Bronchial epithelial cell (primary cell): ENCODE results near the gene CDK5R1. TPM values are rescaled to one million over a fixed set of nuclear protein-coding genes. Genes with fewer than 3 reads are reported as not detected.
A peak's percentile ranks its signal among the peaks of the same experiment; 100 is the strongest.

ENCODE experiments used
- DNase-seq: peaks from one replicate; pipeline ENCODE4 v3.0.0-alpha.2; 2010; ENCODE audit warnings: low read depth
- FAIRE-seq: peaks from 2 replicates; lab custom pipeline; 2011; peaks lifted over from hg19 to GRCh38; lab: Jason Lieb, UNC
- H3K27me3 ChIP-seq: 2 replicates; pipeline ENCODE4 v1.5.1; 2011; ENCODE audit warnings: low read length; ENCODE audit not compliant: control insufficient read depth, insufficient read depth
- H3K36me3 ChIP-seq: 2 replicates; pipeline ENCODE4 v1.5.1; 2011; ENCODE audit warnings: low read length; ENCODE audit not compliant: control insufficient read depth, insufficient read depth
- H3K4me3 ChIP-seq: 2 replicates; pipeline ENCODE4 v1.5.1; 2011; ENCODE audit warnings: mild to moderate bottlenecking, low read depth, low read length, control low read depth
- total RNA-seq: library from RNA; depleted of rRNA; stranded (reverse); fragments of >200 nt; gene quantifications from 2 replicates; pipeline ENCODE4 v1.2.1, GENCODE V29; 2014
- TF ChIP-seq, protein P1 (sequence below): IDR thresholded peaks from 2 replicates; pipeline ENCODE4 v1.5.1; 2011; ENCODE audit warnings: mild to moderate bottlenecking, moderate library complexity, low read length, control low read depth, inconsistent platforms; ENCODE audit not compliant: insufficient read depth, severe bottlenecking

The CDK5R1 gene
- total RNA-seq, 1 donor from 2014 or later, result 2.9 TPM

DNA sequence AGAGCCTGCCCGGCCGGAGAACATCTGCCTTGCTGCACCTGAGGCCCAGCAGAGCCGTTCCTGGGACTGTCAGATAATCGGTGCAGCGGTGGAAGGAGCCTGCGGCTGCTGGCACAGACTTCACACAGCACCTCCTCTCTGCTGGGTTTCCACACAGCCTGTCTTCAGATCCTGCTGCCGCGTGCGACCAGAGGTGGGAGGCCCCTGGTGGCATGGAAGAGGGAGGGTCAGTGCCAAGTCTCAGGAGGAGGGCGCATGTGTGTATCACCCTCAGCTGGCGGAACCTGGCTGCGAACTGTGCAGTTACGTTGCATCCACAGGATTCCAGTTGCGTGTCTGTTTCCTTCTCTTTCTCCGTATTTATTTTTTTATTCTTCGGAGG lies 3.3 kb downstream of the CDK5R1 start:
- no peak for FAIRE-seq
- DNase-seq, result no peak
- TF ChIP-seq, protein P1, sequence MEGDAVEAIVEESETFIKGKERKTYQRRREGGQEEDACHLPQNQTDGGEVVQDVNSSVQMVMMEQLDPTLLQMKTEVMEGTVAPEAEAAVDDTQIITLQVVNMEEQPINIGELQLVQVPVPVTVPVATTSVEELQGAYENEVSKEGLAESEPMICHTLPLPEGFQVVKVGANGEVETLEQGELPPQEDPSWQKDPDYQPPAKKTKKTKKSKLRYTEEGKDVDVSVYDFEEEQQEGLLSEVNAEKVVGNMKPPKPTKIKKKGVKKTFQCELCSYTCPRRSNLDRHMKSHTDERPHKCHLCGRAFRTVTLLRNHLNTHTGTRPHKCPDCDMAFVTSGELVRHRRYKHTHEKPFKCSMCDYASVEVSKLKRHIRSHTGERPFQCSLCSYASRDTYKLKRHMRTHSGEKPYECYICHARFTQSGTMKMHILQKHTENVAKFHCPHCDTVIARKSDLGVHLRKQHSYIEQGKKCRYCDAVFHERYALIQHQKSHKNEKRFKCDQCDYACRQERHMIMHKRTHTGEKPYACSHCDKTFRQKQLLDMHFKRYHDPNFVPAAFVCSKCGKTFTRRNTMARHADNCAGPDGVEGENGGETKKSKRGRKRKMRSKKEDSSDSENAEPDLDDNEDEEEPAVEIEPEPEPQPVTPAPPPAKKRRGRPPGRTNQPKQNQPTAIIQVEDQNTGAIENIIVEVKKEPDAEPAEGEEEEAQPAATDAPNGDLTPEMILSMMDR, result no peak
- peaks cover 12% of the 10 kb centered on the region for H3K36me3 ChIP-seq
- no peaks in the 10 kb centered on the region for H3K27me3 ChIP-seq
- no peak overlapping the region for H3K4me3 ChIP-seq

- H3K4me3 ChIP-seq, result no peak overlapping the region
- TF ChIP-seq, protein P1, result no peak
- no peaks in the 10 kb centered on the region for H3K27me3 ChIP-seq
- peaks cover 12% of the 10 kb centered on the region for H3K36me3 ChIP-seq
- DNase-seq (peak; percentile 12), FAIRE-seq (no peak)
Observed at GRCh38 chr17:32491371-32492263, 4.8 kb downstream of the CDK5R1 start.

- Histone ChIP-seq H3K36me3 (peaks cover 12% of the 10 kb centered on the region), H3K4me3 (no peak overlapping the region), H3K27me3 (no peaks in the 10 kb centered on the region)
- FAIRE-seq (no peak), DNase-seq (no peak)
- TF ChIP-seq, protein P1, result no peak
Observed at GRCh38 chr17:32492264-32492589, 5.4 kb downstream of the CDK5R1 start.

- H3K27me3 ChIP-seq, result no peaks in the 10 kb centered on the region
- H3K4me3 ChIP-seq, result no peak overlapping the region
- TF ChIP-seq, protein P1, result no peak
- peaks cover 12% of the 10 kb centered on the region for H3K36me3 ChIP-seq
- DNase-seq (no peak), FAIRE-seq (no peak)
Observed at GRCh38 chr17:32492648-32493289, 6.0 kb downstream of the CDK5R1 start.

- no peak for FAIRE-seq
- Histone ChIP-seq H3K27me3 (no peaks in the 10 kb centered on the region), H3K4me3 (no peak overlapping the region), H3K36me3 (peaks cover 9% of the 10 kb centered on the region)
- TF ChIP-seq, protein P1, result no peak
- no peak for DNase-seq
Observed at GRCh38 chr17:32493571-32493970, 6.8 kb downstream of the CDK5R1 start.
